GM19023 (cell line): Measurements from ENCODE around the gene HTR3E.

Experiments used
- ATAC-seq: cut with Tn5 transposase; IDR thresholded peaks from one replicate; pipeline ENCODE4 v1.9.1; 2021; ENCODE audit warnings: mild to moderate bottlenecking, moderate library complexity; ENCODE audit not compliant: unreplicated experiment

The HTR3E gene

GRCh38 chr3:184155644-184156521 lies 59.0 kb downstream of the HTR3E start:
- peak; percentile 40 for ATAC-seq

GRCh38 chr3:184156522-184156955 lies 59.7 kb downstream of the HTR3E start:
- no peak for ATAC-seq
